Mesendoderm (in vitro differentiated cells): ENCODE measurements around the gene SPDYE16.
"Not testable (repeated sequence)": the region's sequence is repeated elsewhere in the genome, so short reads cannot be mapped to it uniquely, and the experiment has no call there.

ENCODE experiments used
- DNase-seq: peaks from one replicate; pipeline ENCODE4 v3.0.0; 2013
- H2AK5ac ChIP-seq: 2 replicates; pipeline ENCODE4 v1.6.1; 2013; ENCODE audit warnings: low read length, inconsistent platforms
- H2BK120ac ChIP-seq: 2 replicates; pipeline ENCODE4 v1.6.1; 2013; ENCODE audit warnings: low read depth, mild to moderate bottlenecking, low read length, moderate library complexity, mixed read lengths
- H2BK15ac ChIP-seq: replicated peaks from 2 replicates; pipeline ENCODE4 v1.6.1; 2013; ENCODE audit warnings: low read depth, mild to moderate bottlenecking, moderate library complexity
- H2BK5ac ChIP-seq: 2 replicates; pipeline ENCODE4 v1.6.1; 2013; ENCODE audit warnings: low read length, inconsistent platforms
- H3K18ac ChIP-seq: 2 replicates; pipeline ENCODE4 v1.6.1; 2013; ENCODE audit warnings: mild to moderate bottlenecking, low read length, mixed read lengths
- H3K23ac ChIP-seq: one replicate; pipeline ENCODE4 v1.6.1; 2013; ENCODE audit warnings: low read length
- H3K27ac ChIP-seq: 2 replicates; pipeline ENCODE4 v1.5.1; 2013; ENCODE audit warnings: low read depth, mild to moderate bottlenecking, inconsistent platforms, low read length, moderate library complexity
- H3K27me3 ChIP-seq: 2 replicates; pipeline ENCODE4 v1.6.1; 2013; ENCODE audit warnings: low read length, control low read depth, mild to moderate bottlenecking, inconsistent platforms; ENCODE audit not compliant: insufficient read depth, poor library complexity
- H3K36me3 ChIP-seq: 2 replicates; pipeline ENCODE4 v1.6.1; 2013; ENCODE audit warnings: low read length, inconsistent platforms; ENCODE audit not compliant: control insufficient read depth, insufficient read depth
- H3K4ac ChIP-seq: one replicate; pipeline ENCODE4 v1.6.1; 2013; ENCODE audit warnings: low read depth, mild to moderate bottlenecking, low read length, moderate library complexity
- H3K4me1 ChIP-seq: 2 replicates; pipeline ENCODE4 v1.6.1; 2013; ENCODE audit warnings: low read depth, low read length, inconsistent platforms; ENCODE audit not compliant: control insufficient read depth
- H3K4me2 ChIP-seq: 2 replicates; pipeline ENCODE4 v1.6.1; 2013; ENCODE audit warnings: low read length
- H3K4me3 ChIP-seq: 2 replicates; pipeline ENCODE4 v1.5.1; 2013; ENCODE audit warnings: mild to moderate bottlenecking, low read length
- H3K56ac ChIP-seq: one replicate; pipeline ENCODE4 v1.6.1; 2013; ENCODE audit warnings: low read length
- H3K79me1 ChIP-seq: 2 replicates; pipeline ENCODE4 v1.6.1; 2013; ENCODE audit warnings: low read length, inconsistent platforms
- H3K79me2 ChIP-seq: 2 replicates; pipeline ENCODE4 v1.6.1; 2013; ENCODE audit warnings: mild to moderate bottlenecking, low read length; ENCODE audit not compliant: control insufficient read depth, insufficient read depth
- H3K9ac ChIP-seq: 2 replicates; pipeline ENCODE4 v1.6.1; 2013; ENCODE audit warnings: low read length, inconsistent platforms
- H4K5ac ChIP-seq: one replicate; pipeline ENCODE4 v1.6.1; 2013; ENCODE audit warnings: low read length
- H4K8ac ChIP-seq: one replicate; pipeline ENCODE4 v1.6.1; 2013; ENCODE audit warnings: low read depth, mild to moderate bottlenecking, control low read depth, low read length, moderate library complexity
- WGBS: extraction: QIAGEN DNeasy Blood & Tissue Kit; methylation state at CpG from one replicate; pipeline ENCODE4 v1.1.7; 2013; ENCODE audit warnings: low lambda C conversion rate, missing lambda C conversion rate; ENCODE audit not compliant: insufficient coverage; ENCODE audit errors: extremely low coverage; 5-methylcytosine and 5-hydroxymethylcytosine counted together

The SPDYE16 gene

DNA sequence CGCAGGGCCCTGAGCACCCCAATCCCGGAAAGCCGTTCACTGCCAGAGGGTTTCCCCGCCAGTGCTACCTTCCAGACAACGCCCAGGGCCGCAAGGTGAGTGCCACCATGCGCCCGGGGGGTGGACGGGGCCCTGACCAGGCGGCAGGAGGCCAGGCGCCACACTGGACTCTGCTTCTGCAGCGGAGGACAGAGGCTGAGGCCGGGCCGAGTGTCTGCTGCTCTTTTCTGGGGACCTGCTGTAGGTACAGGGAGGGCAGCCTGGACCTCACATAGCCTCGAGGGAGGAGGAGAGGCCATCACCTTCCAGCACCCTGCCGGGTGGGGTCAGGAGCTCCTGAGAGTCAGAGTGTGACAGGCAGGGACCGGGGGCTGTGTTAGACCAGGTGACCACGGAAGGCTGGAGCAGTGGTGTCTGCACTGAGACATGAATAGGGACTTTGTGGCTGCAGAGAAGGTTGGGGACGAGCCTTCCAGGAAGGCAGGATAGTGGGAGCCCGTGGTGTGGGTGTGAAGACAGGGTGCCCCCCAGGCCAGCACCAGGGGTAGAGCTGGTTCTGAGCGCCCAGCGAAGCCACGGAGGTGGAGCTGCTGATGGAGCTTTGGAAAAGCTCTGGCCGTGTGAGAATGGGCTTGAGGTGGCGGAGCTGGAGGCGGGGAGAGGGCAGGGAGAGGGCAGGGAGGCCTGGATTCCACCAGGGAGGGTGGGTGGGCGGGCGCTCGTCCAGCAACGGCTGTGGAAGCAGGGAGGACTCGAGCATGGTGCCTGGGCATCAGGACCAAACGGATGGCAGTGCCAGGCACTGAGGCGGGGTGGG is 38.5 kb downstream of the SPDYE16 start:
- H2BK120ac ChIP-seq, H3K4ac ChIP-seq, H2AK5ac ChIP-seq, H3K79me2 ChIP-seq, H4K5ac ChIP-seq, H3K4me3 ChIP-seq, H2BK15ac ChIP-seq, H3K4me2 ChIP-seq, H3K18ac ChIP-seq, H3K9ac ChIP-seq, H2BK5ac ChIP-seq, H3K56ac ChIP-seq, H3K27me3 ChIP-seq, H3K23ac ChIP-seq, H3K4me1 ChIP-seq, H3K79me1 ChIP-seq, H3K36me3 ChIP-seq, H3K27ac ChIP-seq, H4K8ac ChIP-seq, DNase-seq: not testable (repeated sequence)
- no CpG with 5 or more reads among the region's 33 CpGs for WGBS

- not testable (repeated sequence) for H3K18ac ChIP-seq, H3K36me3 ChIP-seq, H3K79me2 ChIP-seq, H3K56ac ChIP-seq, H3K27ac ChIP-seq, H3K4me3 ChIP-seq, H3K4me1 ChIP-seq, H3K4me2 ChIP-seq, H2BK15ac ChIP-seq, H3K9ac ChIP-seq, H4K5ac ChIP-seq, DNase-seq, H2BK120ac ChIP-seq, H3K27me3 ChIP-seq, H2AK5ac ChIP-seq, H3K79me1 ChIP-seq, H4K8ac ChIP-seq, H2BK5ac ChIP-seq, H3K23ac ChIP-seq, H3K4ac ChIP-seq
- no CpG with 5 or more reads among the region's 12 CpGs for WGBS
Observed at GRCh38 chr7:76503244-76503643, 39.9 kb downstream of the SPDYE16 start.

- H3K79me1 ChIP-seq, H3K27me3 ChIP-seq: not testable (repeated sequence)
- WGBS = no CpG with 5 or more reads among the region's 16 CpGs
Observed at GRCh38 chr7:76502836-76503235, 40.3 kb downstream of the SPDYE16 start.

GRCh38 chr7:76502224-76502623 is 40.9 kb downstream of the SPDYE16 start:
- H2BK120ac ChIP-seq, H3K36me3 ChIP-seq, H2BK5ac ChIP-seq, H4K5ac ChIP-seq, H3K79me2 ChIP-seq, H2BK15ac ChIP-seq, H3K4me3 ChIP-seq, H3K27me3 ChIP-seq, H3K27ac ChIP-seq, H3K56ac ChIP-seq, H4K8ac ChIP-seq, H3K9ac ChIP-seq, H3K4me2 ChIP-seq, H3K4me1 ChIP-seq, H3K23ac ChIP-seq, H3K18ac ChIP-seq, H3K4ac ChIP-seq, H2AK5ac ChIP-seq, H3K79me1 ChIP-seq, DNase-seq: not testable (repeated sequence)
- no CpG with 5 or more reads among the region's 13 CpGs for WGBS

More at GRCh38 chr7:76502836-76503235, 40.3 kb downstream of the SPDYE16 start:
- not testable (repeated sequence) for H3K56ac ChIP-seq, H3K4ac ChIP-seq, H2BK120ac ChIP-seq, H3K23ac ChIP-seq, H3K18ac ChIP-seq, H3K4me3 ChIP-seq, H3K27ac ChIP-seq, H2AK5ac ChIP-seq, H3K4me1 ChIP-seq, H3K4me2 ChIP-seq, H3K9ac ChIP-seq, DNase-seq, H3K79me2 ChIP-seq, H2BK15ac ChIP-seq, H4K8ac ChIP-seq, H2BK5ac ChIP-seq, H3K36me3 ChIP-seq, H4K5ac ChIP-seq

GRCh38 chr7:76499924-76500241 is 43.2 kb downstream of the SPDYE16 start:
- not testable (repeated sequence) for H3K4me2 ChIP-seq, H3K79me1 ChIP-seq, H3K9ac ChIP-seq, H3K4ac ChIP-seq, H3K36me3 ChIP-seq, H2AK5ac ChIP-seq, H2BK5ac ChIP-seq, DNase-seq, H2BK120ac ChIP-seq, H3K79me2 ChIP-seq, H3K27ac ChIP-seq, H3K56ac ChIP-seq, H3K23ac ChIP-seq, H3K4me1 ChIP-seq, H4K8ac ChIP-seq, H2BK15ac ChIP-seq, H3K18ac ChIP-seq, H3K4me3 ChIP-seq, H3K27me3 ChIP-seq, H4K5ac ChIP-seq
- no CpG with 5 or more reads among the region's 19 CpGs for WGBS
